GM12878 (cell line): ENCODE results near the gene TCERG1L. TPM values are rescaled to one million over a fixed set of nuclear protein-coding genes. Genes with fewer than 3 reads are reported as not detected.

ENCODE experiments used
- ATAC-seq: fragments of 200-7000 bp; cut with Tn5 transposase; 3 replicates; pipeline ENCODE4 v1.9.1; 2020; ENCODE audit warnings: mild to moderate bottlenecking, moderate library complexity
- BruUV-seq: library from RNA; stranded (reverse); fragments of 400-500 nt; replicated peaks from 2 replicates; lab custom pipeline; 2021; lab: Mats Ljungman, UMichigan
- CTCF ChIA-PET: fragments of 300-600 bp; sonication (Branson Sonifier 250); formaldehyde crosslinking; extraction: SDS; loops from one replicate; lab custom pipeline; 2021; ENCODE audit warnings: inconsistent platforms; lab: Yijun Ruan, JAX
- POLR2A ChIA-PET: fragments of 350-600 bp; formaldehyde crosslinking; extraction: SDS; loops from one replicate; lab custom pipeline; 2021; ENCODE audit warnings: inconsistent platforms; lab: Charles Lee
- RAD21 ChIA-PET: fragments of 300-600 bp; sonication (Branson Sonifier 250); formaldehyde crosslinking; loops from one replicate; lab custom pipeline; 2023; ENCODE audit warnings: antibody characterized with exemption; ENCODE audit not compliant: unreplicated experiment; lab: Charles Lee
- SMC1A ChIA-PET: fragments of 300-600 bp; sonication (Branson Sonifier 250); formaldehyde crosslinking; loops from one replicate; lab custom pipeline; 2023; ENCODE audit not compliant: unreplicated experiment, uncharacterized antibody; lab: Charles Lee
- DNase-seq: peaks from one replicate; pipeline ENCODE4 v3.0.0-alpha.2; 2011; ENCODE audit warnings: low read depth, low spot score
- FAIRE-seq: peaks from 3 replicates; lab custom pipeline; 2011; peaks lifted over from hg19 to GRCh38; lab: Jason Lieb, UNC
- H2AFZ ChIP-seq: 2 replicates; pipeline ENCODE4 v1.6.0; 2011; ENCODE audit warnings: low read depth, low read length, control low read depth; ENCODE audit not compliant: control insufficient read depth
- H3K27ac ChIP-seq: 2 replicates; pipeline ENCODE4 v1.5.1; 2011; ENCODE audit warnings: control low read depth; ENCODE audit not compliant: control insufficient read depth, insufficient read depth
- H3K27me3 ChIP-seq, 2 experiments: replicated peaks in 1 of 2; 2 replicates each; pipeline versions ENCODE4 v1.6.0 to v1.6.1; 2011; ENCODE audit warnings: low read length in 1 of 2; ENCODE audit not compliant: control insufficient read depth in 2 of 2, insufficient read depth in 2 of 2
- H3K36me3 ChIP-seq, 2 experiments: 2 replicates each; pipeline ENCODE4 v1.5.1; 2011; ENCODE audit warnings: low read length in 1 of 2; ENCODE audit not compliant: control insufficient read depth in 2 of 2, insufficient read depth in 2 of 2
- H3K4me1 ChIP-seq: 2 replicates; pipeline ENCODE4 v1.6.1; 2011; ENCODE audit warnings: mild to moderate bottlenecking, low read length, moderate library complexity, mixed read lengths; ENCODE audit not compliant: control insufficient read depth, insufficient read depth
- H3K4me2 ChIP-seq: 2 replicates; pipeline ENCODE4 v1.6.0; 2011; ENCODE audit warnings: control low read depth; ENCODE audit not compliant: control insufficient read depth, insufficient read depth
- H3K4me3 ChIP-seq: fragments of 200-600 bp; sonication (generic); 2 replicates; pipeline ENCODE4 v1.5.1; 2016
- H3K79me2 ChIP-seq: 2 replicates; pipeline ENCODE4 v1.6.0; 2011; ENCODE audit warnings: low read length; ENCODE audit not compliant: control insufficient read depth, insufficient read depth
- H3K9ac ChIP-seq: 2 replicates; pipeline ENCODE4 v1.8.0; 2011; ENCODE audit warnings: low read length, control low read depth, mixed read lengths; ENCODE audit not compliant: control insufficient read depth, insufficient read depth
- H3K9me3 ChIP-seq: replicated peaks from 3 replicates; pipeline ENCODE4 v1.5.1; 2011; ENCODE audit warnings: mild to moderate bottlenecking, low read length; ENCODE audit not compliant: control insufficient read depth, insufficient read depth
- H4K20me1 ChIP-seq: 2 replicates; pipeline ENCODE4 v1.6.0; 2011; ENCODE audit not compliant: control insufficient read depth, insufficient read depth
- BACH1 ChIP-seq: fragments of 450-650 bp; IDR thresholded peaks from 2 replicates; pipeline ENCODE4 v1.6.1; 2017; ENCODE audit warnings: mild to moderate bottlenecking, borderline replicate concordance
- ELK1 ChIP-seq: IDR thresholded peaks from 2 replicates; pipeline ENCODE4 v1.6.1; 2012; ENCODE audit warnings: low read depth, low read length, improper control_type of control experiment
- HDAC6 ChIP-seq: fragments of 200-600 bp; sonication (generic); IDR thresholded peaks from one replicate; pipeline ENCODE4 v1.8.0; 2017; ENCODE audit warnings: antibody characterized with exemption; ENCODE audit not compliant: unreplicated experiment
- IKZF1 ChIP-seq: fragments of 450-650 bp; conservative IDR thresholded peaks from 2 replicates; pipeline ENCODE4 v1.6.1; 2017; ENCODE audit warnings: antibody characterized with exemption, mild to moderate bottlenecking
- JUND ChIP-seq: IDR thresholded peaks from 2 replicates; pipeline ENCODE4 v1.6.1; 2012; ENCODE audit warnings: low read depth, mild to moderate bottlenecking, low read length, improper control_type of control experiment, moderate library complexity
- KLF5 ChIP-seq: fragments of 450-650 bp; IDR thresholded peaks from 2 replicates; pipeline ENCODE4 v1.6.1; 2014; ENCODE audit warnings: mild to moderate bottlenecking; ENCODE audit not compliant: partially characterized antibody
- MAX ChIP-seq: IDR thresholded peaks from 2 replicates; pipeline ENCODE4 v1.6.1; 2012; ENCODE audit warnings: low read depth, low read length, improper control_type of control experiment
- MEF2B ChIP-seq: fragments of 450-650 bp; IDR thresholded peaks from 2 replicates; pipeline ENCODE4 v1.6.1; 2018; ENCODE audit warnings: mild to moderate bottlenecking, moderate library complexity; ENCODE audit not compliant: partially characterized antibody, poor library complexity, severe bottlenecking
- MTA2 ChIP-seq: fragments of 450-650 bp; IDR thresholded peaks from 2 replicates; pipeline ENCODE4 v1.6.1; 2016; ENCODE audit warnings: low read depth, mild to moderate bottlenecking, moderate library complexity
- SP1 ChIP-seq: IDR thresholded peaks from one replicate; pipeline ENCODE4 v1.6.1; 2011; ENCODE audit warnings: low read depth, low read length
- USF1 ChIP-seq: IDR thresholded peaks from 2 replicates; pipeline ENCODE4 v1.6.1; 2011; ENCODE audit warnings: borderline replicate concordance, low read depth, mild to moderate bottlenecking, moderate library complexity, mixed read lengths, low read length; ENCODE audit not compliant: insufficient read depth; ENCODE audit errors: extremely low read length
- ZBTB40 ChIP-seq: fragments of 450-650 bp; IDR thresholded peaks from 2 replicates; pipeline ENCODE4 v1.6.1; 2016; ENCODE audit warnings: mild to moderate bottlenecking, moderate library complexity, borderline replicate concordance
- WGBS: methylation state at CpG from one replicate; pipeline ENCODE4 v1.1.6; 2016; ENCODE audit warnings: low lambda C conversion rate; ENCODE audit not compliant: insufficient replicate concordance, insufficient coverage; ENCODE audit errors: missing lambda C conversion rate; 5-methylcytosine and 5-hydroxymethylcytosine counted together
- in situ Hi-C: fragments of 300-500 bp; cut with MboI; formaldehyde crosslinking; loops from 9 replicates; pipeline ENCODE4 v1.14.3; 2018; ENCODE audit warnings: mixed read lengths
- intact Hi-C: fragments of 100-400 bp; cut with micrococcal nuclease; formaldehyde crosslinking; loops from one replicate; pipeline ENCODE4 v1.14.2; 2022; ENCODE audit not compliant: unreplicated experiment
- polyA plus RNA-seq, 11 experiments: library from polyadenylated mRNA; depleted of rRNA in 4 of 11; unstranded in 6 of 11; stranded (reverse) in 5 of 11; fragments of >200 nt; fragmentation: Nextera tagmentation in 4 of 11; fragmentation: Illumina TruSeq in 1 of 11; extraction: Ambion mirVana in 4 of 11; extraction: Trizol in 1 of 11; gene quantifications; 1 replicate in 1 of 11; 2 replicates in 10 of 11; pipeline versions ENCODE4 v1.2.1 to v1.2.3, GENCODE V29; 2011 to 2016; ENCODE audit warnings: inconsistent platforms in 2 of 11, missing spikeins in 2 of 11, low read depth in 1 of 11
- total RNA-seq, 4 experiments: library from RNA; depleted of rRNA in 3 of 4; stranded (reverse); fragments of >200 nt in 3 of 4; fragmentation: Illumina TruSeq in 1 of 4; extraction: Trizol in 1 of 4; gene quantifications; 2 replicates each; pipeline versions ENCODE4 v1.2.1 to v1.2.3, GENCODE V29; 2013 to 2021
- TF ChIP-seq, protein P1 (sequence below): fragments of 150-350 bp; IDR thresholded peaks from 2 replicates; pipeline ENCODE4 v1.6.1; 2016; ENCODE audit warnings: low read depth, low read length

Gene TCERG1L
- total and polyA plus RNA-seq, 10 of the 15 experiments (the other 5 are each of a cell fraction or from before 2014, with no cell fraction given), result not detected

- ATAC-seq (no peak), FAIRE-seq (no peak), DNase-seq (no peak)
- H3K4me2 ChIP-seq, result no peak overlapping the region
- no peaks in the 10 kb centered on the region for H4K20me1 ChIP-seq
- WGBS, result 59% methylated on average over 13 of the region's 13 CpGs
- H3K27me3 ChIP-seq, result no peaks in the 10 kb centered on the region
- no peak overlapping the region for H3K9ac ChIP-seq
- H3K36me3 ChIP-seq, result no peaks in the 10 kb centered on the region
- TF ChIP-seq MEF2B, result no peak
- TF ChIP-seq IKZF1, result no peak
- no peak for TF ChIP-seq MAX
- no peak for TF ChIP-seq USF1
- TF ChIP-seq ZBTB40, result no peak
- TF ChIP-seq KLF5, result no peak
- TF ChIP-seq ELK1, result no peak
- TF ChIP-seq JUND, result no peak
- TF ChIP-seq, protein P1, sequence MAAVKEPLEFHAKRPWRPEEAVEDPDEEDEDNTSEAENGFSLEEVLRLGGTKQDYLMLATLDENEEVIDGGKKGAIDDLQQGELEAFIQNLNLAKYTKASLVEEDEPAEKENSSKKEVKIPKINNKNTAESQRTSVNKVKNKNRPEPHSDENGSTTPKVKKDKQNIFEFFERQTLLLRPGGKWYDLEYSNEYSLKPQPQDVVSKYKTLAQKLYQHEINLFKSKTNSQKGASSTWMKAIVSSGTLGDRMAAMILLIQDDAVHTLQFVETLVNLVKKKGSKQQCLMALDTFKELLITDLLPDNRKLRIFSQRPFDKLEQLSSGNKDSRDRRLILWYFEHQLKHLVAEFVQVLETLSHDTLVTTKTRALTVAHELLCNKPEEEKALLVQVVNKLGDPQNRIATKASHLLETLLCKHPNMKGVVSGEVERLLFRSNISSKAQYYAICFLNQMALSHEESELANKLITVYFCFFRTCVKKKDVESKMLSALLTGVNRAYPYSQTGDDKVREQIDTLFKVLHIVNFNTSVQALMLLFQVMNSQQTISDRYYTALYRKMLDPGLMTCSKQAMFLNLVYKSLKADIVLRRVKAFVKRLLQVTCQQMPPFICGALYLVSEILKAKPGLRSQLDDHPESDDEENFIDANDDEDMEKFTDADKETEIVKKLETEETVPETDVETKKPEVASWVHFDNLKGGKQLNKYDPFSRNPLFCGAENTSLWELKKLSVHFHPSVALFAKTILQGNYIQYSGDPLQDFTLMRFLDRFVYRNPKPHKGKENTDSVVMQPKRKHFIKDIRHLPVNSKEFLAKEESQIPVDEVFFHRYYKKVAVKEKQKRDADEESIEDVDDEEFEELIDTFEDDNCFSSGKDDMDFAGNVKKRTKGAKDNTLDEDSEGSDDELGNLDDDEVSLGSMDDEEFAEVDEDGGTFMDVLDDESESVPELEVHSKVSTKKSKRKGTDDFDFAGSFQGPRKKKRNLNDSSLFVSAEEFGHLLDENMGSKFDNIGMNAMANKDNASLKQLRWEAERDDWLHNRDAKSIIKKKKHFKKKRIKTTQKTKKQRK, result no peak
- TF ChIP-seq MTA2, result no peak
- no peak for TF ChIP-seq BACH1
- TF ChIP-seq SP1, result no peak
- TF ChIP-seq HDAC6, result no peak
- ChIA-PET CTCF (no interaction called here), SMC1A (no interaction called here), POLR2A (no interaction called here), RAD21 (no interaction called here)
- in situ Hi-C loops, result no loop called here
- no TSS peak for BruUV-seq
- no peaks in the 10 kb centered on the region for H3K4me1 ChIP-seq
- H3K9me3 ChIP-seq, result no peaks in the 10 kb centered on the region; the same call in 2 of the 3 replicates
- no peak overlapping the region for H3K27ac ChIP-seq
- no peak overlapping the region for H2AFZ ChIP-seq
- intact Hi-C loops, result no loop called here
- H3K4me3 ChIP-seq, result no peak overlapping the region
- no peaks in the 10 kb centered on the region for H3K79me2 ChIP-seq
Measured at GRCh38 chr10:131144196-131144595, 167.3 kb downstream of the TCERG1L start.
